Measurements from ENCODE around the gene CMSS1.

Gene CMSS1

GRCh38 chr3:100081311-100081710, 263.6 kb downstream of the CMSS1 start:
- H3K4me3 ChIP-seq (ENCODE audit: control insufficient read depth, low read depth, low read length): no peak overlapping the region
- no peak for TF ChIP-seq CTCF (conservative IDR thresholded peaks at IDR 0.05; ENCODE audit: control insufficient read depth, insufficient read depth, low read depth, low read length)
- DNase-seq (ENCODE audit: low read depth): no peak

DNA sequence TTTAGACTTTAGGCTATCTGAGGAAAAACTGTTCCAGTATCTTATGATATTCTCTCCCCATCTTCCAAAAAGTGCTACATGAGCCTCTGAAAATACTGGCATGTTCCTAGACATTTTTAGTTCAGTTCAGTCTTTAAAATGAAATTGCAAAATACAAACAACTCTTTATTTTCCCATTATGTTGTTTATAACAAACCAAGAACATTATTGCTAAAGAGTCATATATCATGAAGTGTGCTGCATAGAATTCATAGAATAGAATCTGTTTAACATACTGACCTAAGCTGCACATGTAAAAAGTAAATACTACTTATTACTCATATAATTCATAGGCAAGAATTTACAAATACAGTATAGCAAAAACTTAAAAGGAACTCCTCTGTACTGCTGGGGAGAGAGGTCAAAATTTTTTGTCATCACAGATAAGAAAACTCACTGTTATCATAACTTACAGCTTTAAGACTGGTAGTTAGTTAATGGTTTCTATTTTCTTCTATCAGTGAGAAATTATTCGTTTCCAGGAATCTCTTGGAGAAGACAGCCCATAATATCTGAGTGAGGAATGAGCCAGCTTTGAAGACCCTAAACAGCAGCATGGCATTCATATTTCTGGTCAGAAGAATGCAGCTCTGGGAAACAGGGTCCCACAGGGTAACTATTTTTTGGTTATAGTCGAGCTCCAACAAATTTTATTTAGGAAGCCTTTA, 264.5 kb downstream of the CMSS1 start:
- no peak overlapping the region for H3K4me3 ChIP-seq (ENCODE audit: control insufficient read depth, low read depth, low read length)
- no peak for DNase-seq (ENCODE audit: low read depth)
- TF ChIP-seq CTCF (conservative IDR thresholded peaks at IDR 0.05; ENCODE audit: control insufficient read depth, insufficient read depth, low read depth, low read length): no peak

- no peak for TF ChIP-seq CTCF (conservative IDR thresholded peaks at IDR 0.05; ENCODE audit: control insufficient read depth, insufficient read depth, low read depth, low read length)
- H3K4me3 ChIP-seq (ENCODE audit: control insufficient read depth, low read depth, low read length): no peak overlapping the region
These were observed 265.1 kb downstream of the CMSS1 start for GRCh38 chr3:100082714-100083113.

GRCh38 chr3:100083209-100083608, 265.5 kb downstream of the CMSS1 start:
- TF ChIP-seq CTCF (conservative IDR thresholded peaks at IDR 0.05; ENCODE audit: control insufficient read depth, insufficient read depth, low read depth, low read length): no peak
- no peak overlapping the region for H3K4me3 ChIP-seq (ENCODE audit: control insufficient read depth, low read depth, low read length)
- no peak for DNase-seq (ENCODE audit: low read depth)

More at GRCh38 chr3:100082714-100083113, 265.1 kb downstream of the CMSS1 start:
- no peak for DNase-seq (ENCODE audit: low read depth)

GRCh38 chr3:100084100-100084806, 266.6 kb downstream of the CMSS1 start:
- no peak for TF ChIP-seq CTCF (conservative IDR thresholded peaks at IDR 0.05; ENCODE audit: control insufficient read depth, insufficient read depth, low read depth, low read length)
- H3K4me3 ChIP-seq (ENCODE audit: control insufficient read depth, low read depth, low read length): no peak overlapping the region
- DNase-seq (ENCODE audit: low read depth): no peak

DNA sequence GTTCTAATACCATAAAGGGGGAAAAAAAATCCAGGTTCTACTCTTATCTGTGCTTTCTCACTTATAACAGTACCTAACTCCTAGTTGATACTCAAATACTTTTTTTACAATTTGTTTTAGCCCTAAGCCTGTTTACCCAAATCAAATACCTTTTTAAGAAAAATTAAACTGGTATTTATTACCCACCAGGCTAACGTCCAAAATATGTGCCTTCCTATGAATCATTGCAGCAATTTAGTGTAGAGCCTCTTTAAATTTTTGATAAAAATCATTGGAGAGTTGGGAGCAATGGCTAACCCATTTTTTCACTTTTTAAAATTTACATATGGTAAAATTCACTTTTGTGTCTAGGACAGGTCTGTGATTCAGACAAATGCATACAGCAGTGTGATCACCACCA, 268.7 kb downstream of the CMSS1 start:
- TF ChIP-seq CTCF (conservative IDR thresholded peaks at IDR 0.05; ENCODE audit: control insufficient read depth, insufficient read depth, low read depth, low read length): no peak
- no peak for DNase-seq (ENCODE audit: low read depth)
- H3K4me3 ChIP-seq (ENCODE audit: control insufficient read depth, low read depth, low read length): no peak overlapping the region
